CD4-positive, alpha-beta T cell treated with Interferon gamma for 1 hour (primary cell): ENCODE results near the gene WDFY2.

ENCODE experiments used
- DNase-seq: peaks from one replicate; pipeline ENCODE4 v3.0.0-alpha.2; 2020

The WDFY2 gene

DNA sequence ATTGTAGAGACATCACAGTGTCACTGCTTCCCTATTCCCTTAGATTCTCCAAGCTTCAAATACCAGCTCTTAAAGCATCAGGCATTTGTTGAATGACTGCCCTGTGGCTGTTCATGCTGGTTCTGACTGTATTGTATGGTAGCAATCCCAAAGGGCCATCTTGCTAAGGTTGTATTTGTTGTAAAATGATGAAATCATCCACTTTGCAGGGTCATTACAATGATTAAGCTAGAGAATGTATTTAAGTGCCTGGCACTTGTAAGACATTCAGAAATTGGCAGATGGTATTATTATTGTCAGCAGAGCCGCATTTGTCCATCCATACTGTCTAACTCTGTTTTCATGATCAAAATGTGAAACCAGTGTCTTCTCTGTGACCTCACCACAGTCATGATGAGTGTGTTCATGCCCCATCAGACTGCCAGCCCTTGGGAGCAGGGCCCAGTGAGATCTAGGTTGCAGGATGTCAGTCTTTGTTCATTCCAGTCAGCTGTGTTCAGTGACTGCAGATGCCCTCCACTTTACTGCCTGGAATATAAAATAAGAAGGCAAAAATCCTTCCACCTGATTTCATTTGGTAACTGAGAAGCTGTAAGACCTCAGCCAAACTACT lies 133.6 kb downstream of the WDFY2 start:
- DNase-seq: no peak

DNA sequence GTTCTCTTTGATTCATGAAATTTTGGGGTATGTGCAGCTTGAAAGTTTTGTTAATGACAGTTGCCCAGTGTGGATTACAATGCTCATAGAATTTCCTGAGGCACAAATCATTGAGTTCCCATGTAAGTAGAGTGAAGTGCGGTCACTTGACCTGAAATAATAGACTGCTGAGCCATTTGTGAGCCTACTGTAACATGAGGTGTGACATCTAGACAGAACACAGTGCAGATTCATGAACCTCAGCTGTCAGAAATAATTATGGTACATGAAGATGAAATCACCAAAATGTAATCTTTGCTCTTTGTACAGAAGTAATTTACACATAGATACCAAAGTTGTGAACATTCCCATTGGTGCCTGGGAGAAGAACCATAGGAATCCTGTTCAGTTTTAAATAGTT lies 135.1 kb downstream of the WDFY2 start:
- no peak for DNase-seq

DNA sequence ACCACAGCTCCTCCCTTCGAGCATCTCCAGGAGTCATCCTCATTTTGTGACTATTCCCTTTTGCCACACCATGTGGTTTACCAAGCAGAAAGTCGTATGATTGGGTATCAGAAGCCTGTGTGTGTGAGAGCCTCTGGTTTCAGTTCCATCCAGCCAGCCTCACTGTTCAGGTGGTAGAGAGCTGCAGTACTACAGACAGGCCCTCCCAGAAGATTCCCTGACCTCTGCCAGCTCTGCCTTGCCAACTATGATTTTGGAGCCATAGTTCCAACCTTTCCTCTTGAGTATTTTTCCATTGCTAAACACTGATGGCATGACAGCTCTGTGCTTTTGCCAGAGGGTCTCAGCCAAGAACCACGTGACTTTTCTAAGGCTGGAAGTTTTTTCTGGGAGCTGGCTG lies 137.2 kb downstream of the WDFY2 start:
- no peak for DNase-seq

DNA sequence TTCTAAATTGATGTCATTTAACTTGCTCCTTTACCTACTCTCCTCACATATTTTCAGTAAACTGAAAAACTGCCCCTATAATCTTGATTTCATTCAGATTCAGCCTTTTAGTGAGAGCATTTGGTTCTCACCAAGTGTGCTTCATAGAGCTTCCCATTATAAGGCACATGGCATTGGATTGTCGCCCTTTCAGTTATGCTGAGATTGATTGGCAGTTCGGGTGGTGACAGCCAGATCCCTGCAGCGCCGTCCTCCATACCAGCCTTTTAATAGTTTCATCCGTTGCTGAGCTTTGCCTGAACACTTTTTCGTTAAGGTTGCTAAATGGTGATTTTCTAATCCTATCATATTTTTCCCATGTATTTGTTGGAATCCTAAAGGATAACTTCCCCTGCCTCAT lies 139.3 kb downstream of the WDFY2 start:
- no peak for DNase-seq

DNA sequence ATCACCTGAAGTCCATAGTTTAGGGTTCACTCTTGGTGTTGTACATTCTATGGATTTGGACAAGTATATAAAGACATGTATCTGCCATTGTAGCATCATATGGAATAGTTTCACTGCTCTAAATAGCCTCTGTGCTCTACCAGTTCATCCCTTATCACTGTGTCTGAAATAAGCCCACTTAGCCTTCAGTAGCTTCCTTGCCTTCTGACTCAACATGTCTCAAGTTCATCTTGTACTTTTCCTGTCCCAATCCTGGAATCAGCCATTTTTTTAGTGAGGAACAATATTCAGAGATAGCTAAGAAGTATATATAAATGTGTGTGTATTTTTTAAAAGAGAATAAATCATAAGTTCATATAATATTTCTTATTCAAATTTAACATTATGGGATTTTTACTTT lies 140.5 kb downstream of the WDFY2 start:
- no peak for DNase-seq

DNA sequence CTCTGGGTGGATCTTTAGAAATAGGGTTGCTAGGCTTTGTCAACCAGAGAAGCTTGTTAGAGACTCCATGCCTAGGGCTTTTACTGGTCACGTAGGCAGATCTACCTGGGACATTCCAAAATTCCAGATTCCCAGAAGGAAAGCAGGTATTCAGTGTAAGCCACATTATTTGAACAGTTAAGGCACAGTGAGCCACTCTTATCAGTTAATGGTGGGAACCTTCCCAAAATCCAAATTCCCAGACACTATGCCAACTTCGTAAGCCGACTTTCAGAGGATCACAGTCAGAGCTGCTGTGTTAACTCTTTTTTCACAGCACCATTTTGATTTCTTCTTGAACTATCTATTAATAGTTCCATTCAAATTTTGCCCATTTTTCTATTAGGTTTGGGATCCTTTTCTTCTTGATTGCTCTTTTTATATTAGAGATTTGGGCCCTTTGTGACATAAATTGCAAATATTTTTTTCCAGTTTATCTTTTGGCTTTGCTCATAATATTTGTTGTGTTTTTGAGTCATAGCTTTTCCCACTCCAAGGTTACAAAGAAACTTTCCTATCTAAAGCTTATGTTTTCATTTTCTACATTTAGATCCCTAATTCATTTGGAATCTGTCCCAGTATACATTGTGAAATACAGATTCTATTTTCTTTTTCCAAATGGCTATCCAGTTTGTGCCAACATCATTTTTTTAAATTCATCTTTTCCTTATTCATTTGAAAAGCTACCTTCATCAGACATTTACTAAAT lies 142.4 kb downstream of the WDFY2 start:
- no peak for DNase-seq

DNA sequence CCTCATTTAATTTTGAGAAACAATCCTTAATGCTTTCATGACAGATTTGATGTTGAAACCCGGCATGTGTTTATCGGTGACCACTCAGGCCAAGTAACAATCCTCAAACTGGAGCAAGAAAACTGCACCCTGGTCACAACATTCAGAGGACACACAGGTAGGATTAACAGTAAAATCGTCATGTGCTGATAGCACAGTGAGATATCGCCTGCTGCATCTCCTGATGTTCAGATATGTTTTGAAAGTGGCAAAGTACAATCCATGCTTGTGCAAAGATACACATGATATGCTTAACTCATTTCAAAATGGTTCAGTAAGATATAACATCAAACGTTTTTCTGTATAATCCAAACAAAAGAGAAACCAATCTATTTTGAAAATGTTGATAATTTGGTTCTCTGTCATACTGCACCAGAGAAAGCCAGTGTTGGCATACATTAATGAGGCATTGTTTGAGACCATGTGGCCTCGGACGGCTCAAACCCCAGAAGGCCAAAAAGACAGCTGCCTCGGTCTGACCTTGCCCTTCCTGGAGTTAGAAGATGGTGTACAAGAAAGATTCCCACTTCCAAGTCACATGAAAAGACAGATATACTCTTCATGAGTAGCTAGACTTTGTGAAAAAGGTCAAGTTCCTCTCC lies 143.5 kb downstream of the WDFY2 start:
- DNase-seq: no peak

DNA sequence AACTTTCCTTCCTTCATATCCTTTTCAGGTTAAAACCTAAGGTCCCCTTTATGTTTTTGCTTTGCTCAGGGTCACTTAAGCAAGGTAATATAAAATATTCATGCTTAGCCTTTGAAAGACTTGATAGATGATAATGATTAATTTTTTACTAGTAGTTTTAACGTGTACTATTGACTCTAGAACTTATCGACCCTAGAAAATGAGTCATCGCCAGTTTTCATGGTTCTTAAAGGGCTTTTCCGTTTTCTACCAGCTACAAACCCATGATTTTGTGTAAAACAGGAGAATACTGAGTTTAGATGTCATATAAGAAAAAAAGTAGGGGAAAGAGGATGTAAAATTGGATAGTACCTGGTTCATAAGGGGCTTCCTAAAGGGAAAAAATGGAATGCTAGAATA lies 144.0 kb downstream of the WDFY2 start:
- no peak for DNase-seq

DNA sequence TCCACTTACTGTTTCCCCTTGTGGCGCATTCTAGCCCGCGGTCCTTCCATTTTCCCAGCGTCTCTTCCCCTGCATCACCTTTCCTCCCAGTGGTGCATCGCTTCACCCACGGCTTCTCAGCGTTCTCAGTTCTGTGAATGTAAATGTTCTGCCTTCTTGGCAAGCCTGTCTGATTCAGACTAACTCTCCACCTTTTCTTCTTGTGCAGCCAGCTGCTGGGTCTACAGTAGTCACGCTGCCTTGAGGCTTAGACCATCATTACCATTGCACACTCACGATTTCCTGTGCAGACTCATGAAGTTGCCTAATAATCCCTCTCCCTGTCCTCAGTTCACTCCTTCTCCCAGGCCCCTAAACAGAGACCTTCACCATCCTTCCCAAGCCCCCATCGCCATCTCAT lies 144.7 kb downstream of the WDFY2 start:
- no peak for DNase-seq

DNA sequence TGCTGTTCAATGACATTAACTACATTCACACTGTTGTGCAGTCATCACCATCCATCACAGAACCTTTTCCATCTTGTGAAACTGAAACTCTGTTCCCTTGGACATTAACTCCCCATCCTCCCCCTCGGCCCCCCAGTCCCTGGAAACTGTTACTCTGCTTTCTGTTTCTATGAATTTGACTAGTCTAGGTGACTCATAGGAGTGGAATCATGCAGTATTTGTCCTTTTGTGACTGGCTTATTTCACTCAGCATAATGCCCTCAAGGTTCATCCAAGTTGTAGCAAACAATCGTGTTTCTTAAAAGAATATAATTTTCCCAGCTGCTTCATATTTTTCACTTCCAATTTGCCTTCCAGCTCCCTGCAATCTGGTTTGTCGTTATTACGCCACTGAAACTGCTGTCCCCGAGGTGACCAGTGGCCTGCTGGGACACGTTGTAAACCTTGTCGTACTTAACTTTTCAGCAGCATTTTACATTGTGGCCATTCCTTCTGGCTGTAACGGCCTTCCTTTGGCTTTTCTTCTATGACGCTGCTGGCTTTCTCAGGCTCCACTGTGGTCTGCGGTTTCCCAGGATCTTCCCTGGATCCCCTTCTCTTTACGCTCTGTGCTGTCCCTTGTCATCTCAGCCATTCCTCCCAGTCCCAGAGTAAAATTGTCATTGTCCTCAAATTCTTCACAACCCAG lies 145.7 kb downstream of the WDFY2 start:
- no peak for DNase-seq

DNA sequence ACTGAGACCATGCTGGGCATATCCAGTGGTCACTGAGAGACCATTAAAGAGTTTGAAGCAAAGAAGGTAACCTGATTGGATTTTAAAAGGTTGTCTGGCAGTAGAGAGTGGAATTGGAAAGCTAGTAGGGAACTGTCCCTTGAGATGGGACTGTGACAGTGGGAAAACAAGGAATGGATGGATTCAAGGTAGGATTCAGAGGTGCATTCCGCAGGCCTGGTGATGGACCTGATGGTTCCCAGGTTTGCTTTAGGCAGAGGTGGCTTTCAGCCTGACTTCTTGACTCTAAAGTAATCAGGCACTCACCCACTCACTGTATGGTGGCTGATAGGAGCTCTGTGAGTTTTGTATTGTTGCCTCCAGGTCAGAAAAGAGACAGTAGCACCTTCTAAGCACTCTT lies 146.7 kb downstream of the WDFY2 start:
- no peak for DNase-seq

DNA sequence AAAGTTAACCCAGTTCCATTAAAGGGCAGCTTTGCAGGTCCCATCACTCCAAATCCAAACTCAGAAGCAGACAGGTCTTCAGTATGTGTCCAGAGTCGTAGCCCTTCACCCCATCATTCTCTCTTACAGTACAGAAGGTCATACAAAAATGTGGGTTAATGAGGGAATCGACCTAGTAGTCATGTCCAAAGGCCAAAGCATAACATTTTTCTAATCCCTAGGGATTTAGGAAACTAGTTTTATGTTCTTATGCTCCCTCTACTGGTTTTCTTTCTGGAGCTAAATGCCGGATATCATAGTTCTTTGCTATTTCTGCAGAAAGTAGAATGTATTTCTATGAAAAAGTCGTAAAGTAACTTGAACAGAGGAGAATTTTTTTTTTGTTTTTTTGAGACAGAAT lies 147.5 kb downstream of the WDFY2 start:
- DNase-seq: no peak

DNA sequence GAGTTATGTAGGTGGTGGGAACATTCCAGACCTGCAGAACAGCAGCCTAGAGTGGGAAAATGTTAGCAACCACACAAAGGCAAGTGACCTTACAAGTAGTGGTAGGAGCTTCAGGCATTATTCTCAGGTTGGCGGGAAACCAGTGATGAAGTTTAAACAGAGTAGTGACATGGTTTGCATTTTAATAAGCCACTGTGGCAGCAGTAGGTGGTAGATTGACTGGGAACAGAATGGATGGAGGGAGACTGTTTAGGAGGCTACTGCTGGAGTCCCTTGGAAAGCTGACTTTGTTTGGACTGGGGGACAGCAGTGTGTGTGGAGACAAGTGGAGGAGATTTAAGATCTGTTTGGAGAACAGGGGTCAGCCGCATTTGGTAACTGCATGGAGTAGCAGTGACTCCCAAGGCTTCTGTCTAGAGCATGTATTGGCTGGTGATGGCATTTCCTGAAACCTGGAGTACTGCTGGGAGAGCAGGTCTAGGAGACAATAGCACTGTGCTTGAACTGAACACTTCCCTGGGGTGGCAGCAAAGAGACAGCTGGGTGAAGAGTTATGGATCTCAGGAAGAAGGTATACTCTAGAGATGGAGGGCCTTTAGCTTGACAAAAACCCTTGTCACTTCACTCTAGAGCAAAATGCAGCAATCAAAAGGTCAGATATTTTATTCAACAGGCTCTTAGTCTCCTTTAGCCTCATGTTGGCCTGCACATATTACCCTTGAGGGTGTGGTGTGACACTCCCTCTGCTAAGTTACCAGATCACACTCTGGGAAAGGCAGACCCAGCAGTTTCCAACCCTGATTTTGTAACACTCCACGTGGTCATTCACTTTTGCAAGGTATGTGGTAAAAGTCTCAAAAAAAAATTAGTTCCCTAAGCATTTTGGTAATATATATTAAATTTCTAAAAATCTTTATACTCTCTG lies 149.4 kb downstream of the WDFY2 start:
- DNase-seq: no peak

DNA sequence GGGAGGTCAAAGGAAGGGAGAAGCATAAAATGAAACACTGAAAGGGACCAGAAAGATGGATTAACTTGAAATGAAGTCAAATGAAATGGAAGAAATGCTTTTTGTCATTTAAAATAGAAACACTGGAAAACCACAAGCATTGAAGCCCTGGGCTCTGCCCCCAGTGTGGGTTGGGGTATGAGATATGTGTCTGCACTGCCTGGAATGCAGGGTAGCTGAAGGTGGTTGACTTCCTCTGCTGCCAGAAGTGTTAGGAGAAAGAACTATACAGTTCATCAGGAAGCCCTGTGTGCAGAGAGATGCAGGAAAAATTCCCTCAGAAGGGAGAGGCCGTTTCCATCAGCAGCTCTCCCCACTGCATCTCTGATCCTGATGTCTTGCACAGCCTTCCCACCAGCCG lies 150.5 kb downstream of the WDFY2 start:
- no peak for DNase-seq

DNA sequence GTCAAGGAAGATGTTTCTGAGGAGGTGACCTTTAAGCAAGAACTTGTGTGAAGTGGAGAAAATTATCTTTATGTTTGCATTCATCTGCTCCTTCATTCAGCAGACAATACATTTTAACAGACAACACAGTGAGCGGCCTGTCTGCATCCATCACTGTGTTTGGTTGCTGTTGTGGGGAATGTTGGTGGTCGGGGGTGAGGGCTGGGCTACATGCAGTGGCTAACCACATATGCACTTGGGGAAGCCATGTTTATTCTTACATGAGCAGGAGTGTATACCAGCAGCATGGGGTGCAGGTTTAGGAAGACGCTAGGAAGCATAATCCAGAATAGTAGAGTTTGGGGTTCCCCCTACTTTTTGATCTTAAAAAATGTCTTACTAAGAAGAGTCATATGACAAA lies 153.3 kb downstream of the WDFY2 start:
- no peak for DNase-seq

DNA sequence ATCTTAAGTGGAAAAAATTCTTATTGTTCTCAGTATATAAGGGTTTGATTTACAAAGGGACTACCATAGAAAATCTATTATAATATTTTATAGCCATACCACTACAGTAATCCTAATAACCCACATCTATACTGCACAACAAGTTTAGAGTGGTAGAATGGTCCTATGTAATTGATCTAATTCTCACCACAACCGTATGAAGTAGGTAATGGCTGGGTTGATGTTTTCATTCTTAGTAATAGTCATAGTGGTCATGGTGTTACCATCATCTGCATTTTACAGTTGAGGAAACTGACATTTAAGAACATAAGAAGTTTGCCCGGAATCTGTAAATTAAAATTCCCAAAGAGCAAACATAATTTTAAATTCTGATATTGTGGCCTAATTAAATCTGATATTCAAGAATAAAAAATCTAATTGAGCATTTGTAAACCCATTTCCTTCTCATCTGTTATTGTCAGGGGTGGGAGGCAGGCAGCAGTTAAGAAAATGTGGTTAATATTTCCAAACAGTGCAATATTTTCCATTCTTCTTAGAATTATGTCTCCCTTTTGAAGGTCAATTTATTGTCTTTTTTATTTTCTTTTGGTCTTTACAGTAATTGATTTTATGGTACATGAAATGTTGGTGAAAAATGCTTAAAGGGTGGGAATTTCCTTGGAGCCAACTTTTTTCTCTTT lies 154.1 kb downstream of the WDFY2 start:
- DNase-seq: no peak

DNA sequence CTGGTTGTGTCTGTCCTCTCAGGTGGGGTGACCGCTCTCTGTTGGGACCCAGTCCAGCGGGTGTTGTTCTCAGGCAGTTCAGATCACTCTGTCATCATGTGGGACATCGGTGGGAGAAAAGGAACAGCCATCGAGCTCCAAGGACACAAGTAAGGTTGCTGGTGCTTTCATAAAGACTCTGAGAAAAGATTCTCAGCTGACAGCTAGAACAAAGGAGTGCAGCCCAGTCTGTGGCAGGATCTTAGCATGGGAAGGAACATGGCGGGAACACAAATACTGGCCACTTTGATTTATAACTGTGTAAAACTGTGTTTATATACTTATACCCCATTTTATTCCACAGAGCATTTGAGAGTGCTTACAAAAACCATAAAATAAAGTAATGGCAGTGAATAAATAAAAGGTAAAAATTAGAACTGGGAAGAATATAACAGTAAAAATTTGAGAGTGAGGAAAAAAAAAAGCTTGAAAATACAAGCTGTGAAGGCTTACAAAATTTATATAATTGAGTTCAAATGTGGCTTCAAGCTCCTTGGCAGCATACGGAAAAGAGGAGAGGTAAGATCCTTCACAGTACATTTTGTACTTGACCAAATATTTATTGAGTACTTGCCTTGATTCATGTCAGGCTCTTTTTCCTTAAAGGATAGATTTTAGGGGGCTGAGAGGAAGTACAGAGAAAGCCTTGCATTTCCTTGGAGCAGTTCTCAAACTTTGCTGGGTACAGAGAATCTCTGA lies 154.9 kb downstream of the WDFY2 start:
- no peak for DNase-seq

DNA sequence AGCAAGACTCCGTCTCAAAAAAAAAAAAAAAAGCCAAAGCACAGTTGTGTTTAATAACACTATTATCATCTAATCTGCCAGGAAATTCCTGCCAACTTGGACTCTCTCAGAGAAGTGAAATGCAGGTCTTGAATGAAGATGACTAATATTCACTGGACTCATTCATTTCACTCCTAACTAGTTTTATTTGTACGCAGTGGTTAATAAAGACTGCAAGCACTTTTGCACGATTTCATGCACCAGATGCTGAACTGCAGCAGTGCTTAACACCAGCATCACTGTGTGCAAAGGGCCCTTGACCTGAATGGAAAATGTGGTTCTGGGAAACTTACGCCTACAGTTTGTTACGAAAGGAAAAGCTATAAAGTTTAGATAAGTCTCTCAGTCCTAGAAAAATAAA lies 156.4 kb downstream of the WDFY2 start:
- DNase-seq: no peak

DNA sequence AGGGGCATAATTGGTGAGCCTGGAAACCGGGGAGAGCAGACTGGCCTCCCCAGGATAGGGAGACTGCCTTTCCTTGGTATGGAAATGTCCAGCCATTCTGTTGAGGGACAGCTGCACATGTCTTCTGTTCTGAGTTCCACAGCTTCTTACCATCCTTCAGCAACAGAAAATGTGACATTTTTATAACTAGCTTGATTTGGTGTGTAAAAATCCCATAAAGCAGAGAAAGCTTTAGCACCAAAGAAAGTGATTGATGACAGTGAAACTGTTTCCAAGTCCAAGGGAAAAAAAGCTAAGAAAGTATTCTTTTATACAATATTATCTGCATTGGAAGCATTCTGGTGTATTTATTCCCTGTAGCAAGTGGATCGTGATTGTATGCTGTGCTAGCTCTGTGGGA lies 157.8 kb downstream of the WDFY2 start:
- DNase-seq: no peak

DNA sequence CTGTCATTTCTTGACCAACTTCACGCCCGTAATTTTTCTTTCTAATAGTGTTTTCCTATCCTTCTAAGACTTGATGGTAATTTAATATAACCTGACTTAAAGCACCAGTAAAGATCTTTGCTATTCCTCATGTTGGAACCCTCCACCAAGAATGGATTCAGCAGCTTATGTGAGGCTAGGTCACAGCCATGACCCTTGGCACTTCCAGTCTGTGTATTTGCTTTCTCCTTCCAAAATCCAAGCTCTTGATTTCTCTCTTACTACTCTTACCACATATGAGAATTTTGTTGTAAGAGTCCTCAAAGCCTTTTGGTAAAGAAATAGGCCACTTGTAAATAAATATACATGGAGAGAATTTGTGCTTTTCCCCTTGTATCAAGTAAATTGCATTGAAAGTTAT lies 158.3 kb downstream of the WDFY2 start:
- DNase-seq: no peak

DNA sequence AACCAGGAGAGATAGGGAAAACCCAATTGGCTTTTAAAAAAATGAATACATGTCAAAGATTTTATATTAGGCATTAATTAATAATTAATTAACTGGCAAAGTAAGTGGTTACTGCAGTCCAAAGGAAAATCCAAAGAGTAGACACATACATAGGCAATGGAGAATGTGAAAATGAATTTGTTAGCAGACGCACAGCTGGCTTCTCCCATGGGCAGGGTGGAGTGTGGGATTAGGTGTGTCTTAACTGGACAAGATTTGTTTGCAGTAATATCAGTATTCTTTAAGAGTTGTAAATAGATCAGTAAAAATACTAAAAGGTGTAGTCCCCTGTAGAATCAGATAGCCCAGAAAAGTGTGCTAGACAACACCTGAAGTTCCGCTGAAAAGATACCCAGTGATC lies 161.0 kb downstream of the WDFY2 start:
- no peak for DNase-seq

DNA sequence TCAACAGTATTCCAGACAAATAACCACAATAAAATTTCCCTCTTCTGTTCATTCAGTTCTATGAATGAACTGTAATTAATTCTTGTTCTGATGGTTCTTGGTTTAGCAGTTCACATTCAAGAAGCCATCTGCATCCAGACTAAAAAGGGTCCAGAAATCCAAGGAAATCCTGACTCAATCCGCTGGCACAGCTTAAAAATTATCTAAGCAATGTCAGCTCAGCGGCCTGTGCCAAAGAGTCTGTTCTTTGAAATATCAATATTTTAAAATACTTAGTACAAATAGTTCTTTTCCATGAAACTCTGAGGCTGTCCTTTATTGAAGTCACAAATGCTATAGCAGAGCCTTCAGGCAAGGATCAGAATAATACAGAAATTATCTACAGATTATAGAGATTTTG lies 162.5 kb downstream of the WDFY2 start:
- DNase-seq: no peak
